Gastroesophageal sphincter (tissue), 4 donors: ENCODE results near the gene PAXX. TPM values are rescaled to one million over a fixed set of nuclear protein-coding genes. Genes with fewer than 3 reads are reported as not detected.

Source experiments
- ATAC-seq: fragments of 150-250 bp; one replicate; pipeline ENCODE4 v1.9.1; 2016; ENCODE audit warnings: mild to moderate bottlenecking, moderate library complexity
- H3K27ac ChIP-seq, 4 donors: fragments of 200-600 bp; sonication (generic) in 3 of 4; 1 replicate in 3 of 4; 2 replicates in 1 of 4; pipeline ENCODE4 v1.5.1; 2016 to 2019
- H3K27me3 ChIP-seq: fragments of 200-600 bp; sonication (generic); one replicate; pipeline ENCODE4 v1.5.1; 2019
- H3K36me3 ChIP-seq, 2 donors: fragments of 200-600 bp; sonication (generic); one replicate each; pipeline ENCODE4 v1.5.1; 2019; ENCODE audit warnings: control low read depth in 1 of 2
- H3K4me1 ChIP-seq, 3 donors: fragments of 200-600 bp; sonication (generic); 1 replicate in 2 of 3; 2 replicates in 1 of 3; pipeline ENCODE4 v1.5.1; 2016 to 2019; ENCODE audit warnings: control low read depth in 2 of 3
- H3K4me3 ChIP-seq, 2 donors: fragments of 200-600 bp; sonication (generic); one replicate each; pipeline ENCODE4 v1.5.1; 2019; ENCODE audit warnings: mild to moderate bottlenecking in 1 of 2, moderate library complexity in 1 of 2
- H3K9me3 ChIP-seq, 3 donors: fragments of 200-600 bp; sonication (generic); one replicate each; pipeline ENCODE4 v1.5.1; 2017 to 2019; ENCODE audit warnings: control low read depth in 2 of 3
- EP300 ChIP-seq: sonication (generic); formaldehyde crosslinking; IDR thresholded peaks from one replicate; pipeline ENCODE4 v1.6.1; 2017; ENCODE audit warnings: antibody characterized with exemption, mild to moderate bottlenecking
- POLR2A ChIP-seq, 2 donors: fragments of 450-650 bp; IDR thresholded peaks; one replicate each; pipeline ENCODE4 v1.6.1; 2017; ENCODE audit warnings: antibody characterized with exemption in 2 of 2, mild to moderate bottlenecking in 2 of 2, moderate library complexity in 1 of 2
- POLR2AphosphoS5 ChIP-seq: sonication (generic); formaldehyde crosslinking; IDR thresholded peaks from one replicate; pipeline ENCODE4 v1.6.1; 2017; ENCODE audit warnings: antibody characterized with exemption
- WGBS, 2 donors: methylation state at CpG; one replicate each; pipeline ENCODE4 v1.1.5; 2018; ENCODE audit warnings: low coverage in 1 of 2; 5-methylcytosine and 5-hydroxymethylcytosine counted together
- total RNA-seq, 4 donors: library from RNA; depleted of rRNA; stranded (reverse); fragments of >200 nt; gene quantifications; one replicate each; pipeline ENCODE4 v1.1.0, GENCODE V29; 2016
- TF ChIP-seq, protein P1 (sequence below), 4 experiments: fragments of 200-600 bp in 2 of 4; fragments of 450-650 bp in 2 of 4; sonication (generic) in 1 of 4; IDR thresholded peaks; one replicate each; pipeline ENCODE4 v1.5.1; 2017 to 2019; ENCODE audit warnings: antibody characterized with exemption in 4 of 4, mild to moderate bottlenecking in 2 of 4, moderate library complexity in 2 of 4

PAXX gene
- total RNA-seq, 4 donors from 2014 or later = 24.2 to 42.6 (median 36.1) TPM

DNA sequence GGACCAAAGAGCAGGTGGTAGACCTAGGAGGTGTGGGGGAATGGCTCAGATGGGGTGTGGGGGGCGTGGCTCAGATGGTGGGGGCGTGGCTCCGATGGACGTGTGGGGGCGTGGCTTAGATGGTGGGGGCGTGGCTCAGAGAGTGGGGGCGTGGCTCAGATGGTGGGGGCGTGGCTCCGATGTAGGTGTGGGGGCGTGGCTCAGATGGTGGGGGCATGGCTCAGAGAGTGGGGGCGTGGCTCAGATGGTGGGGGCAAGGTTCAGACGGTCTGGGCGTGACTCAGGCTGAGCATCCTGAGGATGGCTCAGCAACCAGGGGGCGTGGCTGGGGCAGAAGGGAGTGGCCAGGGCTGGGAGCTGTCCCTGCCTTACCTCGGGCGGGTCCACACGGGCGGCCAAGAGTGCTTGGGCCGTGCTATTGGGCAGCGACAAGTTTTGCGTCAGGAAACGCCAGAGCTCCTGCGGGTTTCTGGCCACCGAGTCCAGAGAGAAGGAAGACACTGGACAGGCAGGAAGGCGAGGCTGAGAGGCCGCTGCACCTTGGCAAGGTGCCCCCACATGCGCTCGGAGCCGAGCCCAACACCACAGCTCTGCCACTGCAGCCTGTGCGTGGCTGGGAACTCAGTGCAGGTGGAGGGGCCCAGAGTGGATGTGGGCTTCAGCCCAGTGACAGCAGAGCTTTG, 29.9 kb downstream of the PAXX start:
- Histone ChIP-seq H3K4me3 (no peak overlapping the region), H3K9me3 (no peaks in the 10 kb centered on the region), H3K36me3 (peaks cover 0 to 45% of the 10 kb centered on the region in 2 donors), H3K27ac (no peak overlapping the region), H3K27me3 (no peaks in the 10 kb centered on the region), H3K4me1 (peaks cover 0 to 21% (median 5%) of the 10 kb centered on the region in 3 donors)
- peak; percentile 50 for ATAC-seq
- TF ChIP-seq EP300 (no peak), POLR2A (IDR thresholded peaks at IDR 0.05) (no peak), POLR2AphosphoS5 (no peak)
- TF ChIP-seq, protein P1, sequence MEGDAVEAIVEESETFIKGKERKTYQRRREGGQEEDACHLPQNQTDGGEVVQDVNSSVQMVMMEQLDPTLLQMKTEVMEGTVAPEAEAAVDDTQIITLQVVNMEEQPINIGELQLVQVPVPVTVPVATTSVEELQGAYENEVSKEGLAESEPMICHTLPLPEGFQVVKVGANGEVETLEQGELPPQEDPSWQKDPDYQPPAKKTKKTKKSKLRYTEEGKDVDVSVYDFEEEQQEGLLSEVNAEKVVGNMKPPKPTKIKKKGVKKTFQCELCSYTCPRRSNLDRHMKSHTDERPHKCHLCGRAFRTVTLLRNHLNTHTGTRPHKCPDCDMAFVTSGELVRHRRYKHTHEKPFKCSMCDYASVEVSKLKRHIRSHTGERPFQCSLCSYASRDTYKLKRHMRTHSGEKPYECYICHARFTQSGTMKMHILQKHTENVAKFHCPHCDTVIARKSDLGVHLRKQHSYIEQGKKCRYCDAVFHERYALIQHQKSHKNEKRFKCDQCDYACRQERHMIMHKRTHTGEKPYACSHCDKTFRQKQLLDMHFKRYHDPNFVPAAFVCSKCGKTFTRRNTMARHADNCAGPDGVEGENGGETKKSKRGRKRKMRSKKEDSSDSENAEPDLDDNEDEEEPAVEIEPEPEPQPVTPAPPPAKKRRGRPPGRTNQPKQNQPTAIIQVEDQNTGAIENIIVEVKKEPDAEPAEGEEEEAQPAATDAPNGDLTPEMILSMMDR (IDR thresholded peaks at IDR 0.05) = no peak
- 81% methylated on average over 8 of the region's 30 CpGs; no CpG with 5 or more reads in 1 of the 2 donors for WGBS, 2 donors

DNA sequence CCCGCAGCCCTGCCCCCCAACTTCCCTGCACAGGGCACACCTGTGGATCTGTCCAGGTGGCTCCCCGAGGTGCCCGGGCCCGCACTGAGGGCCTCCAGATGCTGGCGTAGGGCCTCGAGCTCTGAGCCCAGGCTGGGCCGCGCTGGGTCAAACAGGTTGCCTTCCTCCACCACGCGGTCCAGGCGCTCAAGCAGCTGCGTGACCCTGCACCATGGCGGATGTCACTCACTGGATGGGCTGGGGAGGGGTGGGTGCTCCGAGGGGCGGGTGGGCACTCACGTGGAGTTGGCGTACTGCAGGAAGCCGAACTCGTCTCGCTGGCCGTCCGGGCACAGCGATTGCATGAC, 30.4 kb downstream of the PAXX start:
- no peak for ATAC-seq
- Histone ChIP-seq H3K27me3 (no peaks in the 10 kb centered on the region), H3K4me3 (no peak overlapping the region), H3K27ac (no peak overlapping the region), H3K4me1 (peaks cover 0 to 26% (median 10%) of the 10 kb centered on the region in 3 donors), H3K36me3 (peaks cover 0 to 40% of the 10 kb centered on the region in 2 donors), H3K9me3 (no peaks in the 10 kb centered on the region)
- WGBS, 2 donors = 100% methylated on average over 2 of the region's 23 CpGs; no CpG with 5 or more reads in 1 of the 2 donors
- no peak for TF ChIP-seq POLR2A (IDR thresholded peaks at IDR 0.05)
- TF ChIP-seq EP300 = no peak
- no peak for TF ChIP-seq POLR2AphosphoS5
- TF ChIP-seq, protein P1 (IDR thresholded peaks at IDR 0.05) = no peak

DNA sequence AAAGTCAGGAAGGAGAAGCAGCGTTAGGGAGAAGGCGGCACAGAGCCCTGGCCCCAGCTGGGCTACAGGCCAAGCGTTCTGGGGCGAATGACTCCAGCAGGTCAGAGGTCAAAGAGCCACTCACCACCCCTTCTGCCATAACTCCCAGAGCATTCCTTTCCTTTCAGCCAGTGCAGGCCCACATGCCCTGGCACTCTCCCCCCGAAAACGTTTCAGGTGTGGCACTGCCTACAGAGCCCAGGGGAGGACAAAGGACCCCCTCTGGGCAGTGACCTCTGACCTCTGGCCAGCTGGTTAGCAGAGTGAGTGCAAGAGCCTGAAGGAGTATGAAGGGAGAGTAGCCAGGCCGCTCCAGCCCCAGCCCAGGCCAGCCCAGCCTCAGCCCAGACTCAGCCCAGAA, 30.9 kb downstream of the PAXX start:
- Histone ChIP-seq H3K9me3 (no peaks in the 10 kb centered on the region), H3K27me3 (no peaks in the 10 kb centered on the region), H3K4me3 (no peak overlapping the region), H3K27ac (no peak overlapping the region), H3K36me3 (peaks cover 0 to 34% of the 10 kb centered on the region in 2 donors), H3K4me1 (peaks cover 0 to 27% (median 10%) of the 10 kb centered on the region in 3 donors)
- no peak for ATAC-seq
- TF ChIP-seq, protein P1 (IDR thresholded peaks at IDR 0.05) = no peak
- TF ChIP-seq POLR2AphosphoS5 (no peak), EP300 (no peak), POLR2A (IDR thresholded peaks at IDR 0.05) (no peak)
- 50 to 71% methylated on average over 2 to 4 of the region's 7 CpGs for WGBS, 2 donors

DNA sequence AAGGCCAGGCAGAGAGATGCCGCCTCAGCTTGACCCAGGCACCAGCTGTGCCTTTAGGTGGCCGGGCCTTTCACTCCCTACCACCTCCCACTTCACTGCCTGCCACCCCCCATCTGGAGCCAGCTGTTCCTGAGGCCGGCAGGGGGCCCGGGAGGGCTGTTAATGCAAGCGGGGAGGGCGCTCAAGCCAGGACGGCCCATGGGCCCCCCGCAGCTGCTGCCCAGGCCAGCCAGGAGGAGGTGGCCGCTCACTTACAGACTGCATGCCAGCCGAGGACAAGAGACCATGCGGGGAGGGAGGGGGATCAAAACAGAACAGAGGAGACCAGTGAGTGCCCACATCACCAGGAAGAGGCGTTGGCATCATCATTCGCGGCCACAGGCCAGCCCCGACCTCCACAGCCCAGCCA, 31.4 kb downstream of the PAXX start:
- Histone ChIP-seq H3K4me1 (peaks cover 0 to 30% (median 12%) of the 10 kb centered on the region in 3 donors), H3K9me3 (no peaks in the 10 kb centered on the region), H3K27ac (no peak overlapping the region), H3K27me3 (no peaks in the 10 kb centered on the region), H3K4me3 (no peak overlapping the region), H3K36me3 (peaks cover 0 to 30% of the 10 kb centered on the region in 2 donors)
- no peak for ATAC-seq
- TF ChIP-seq POLR2A (IDR thresholded peaks at IDR 0.05) (no peak), EP300 (no peak), POLR2AphosphoS5 (no peak)
- TF ChIP-seq, protein P1 (IDR thresholded peaks at IDR 0.05) = no peak
- no CpG with 5 or more reads among the region's 15 CpGs for WGBS, 2 donors

DNA sequence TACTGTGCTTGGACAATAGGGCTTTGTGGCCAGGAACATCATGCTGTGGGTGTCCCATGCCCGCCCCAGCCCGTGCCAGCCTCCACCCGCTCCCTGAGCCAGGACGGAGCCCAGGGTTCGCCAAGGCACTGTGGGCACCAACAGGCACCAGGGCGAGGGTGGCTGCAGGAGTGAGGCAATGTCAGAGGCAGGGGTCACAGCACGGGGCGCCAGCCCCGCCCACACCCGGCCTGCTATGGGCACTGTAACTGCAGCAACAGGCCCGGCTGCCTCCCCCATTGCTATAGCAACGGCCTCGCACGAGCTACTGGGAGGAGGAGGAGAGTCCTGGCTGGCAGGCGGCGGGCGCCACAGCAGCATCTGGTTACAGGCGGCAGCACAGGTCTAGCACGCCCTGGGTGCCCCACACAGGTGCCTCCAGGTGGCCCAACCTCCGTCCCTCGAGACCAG, 33.3 kb downstream of the PAXX start:
- no CpG with 5 or more reads among the region's 21 CpGs for WGBS, 2 donors
- Histone ChIP-seq H3K27me3 (no peaks in the 10 kb centered on the region), H3K4me3 (peak overlapping the region in 1 of 2 donors; percentile 67), H3K4me1 (peaks cover 0 to 44% (median 22%) of the 10 kb centered on the region in 3 donors), H3K36me3 (peaks cover 0 to 13% of the 10 kb centered on the region in 2 donors), H3K27ac (peak overlapping the region in 3 of 4 donors; percentile 24 to 68 (median 64)), H3K9me3 (no peaks in the 10 kb centered on the region)
- TF ChIP-seq, protein P1 (IDR thresholded peaks at IDR 0.05) = no peak
- TF ChIP-seq EP300 = no peak
- no peak for ATAC-seq
